ENCODE measurements around the gene PIRT. TPM values are rescaled to one million over a fixed set of nuclear protein-coding genes. Genes with fewer than 3 reads are reported as not detected.

PIRT gene
- total RNA-seq, 1 donor from 2014 or later = not detected

- Mint-ChIP-seq H3K36me3 (ENCODE audit: low read depth) (no peaks in the 10 kb centered on the region), H3K27me3 (ENCODE audit: low read depth) (peaks cover 2% of the 10 kb centered on the region), H3K4me1 (ENCODE audit: low read depth) (no peaks in the 10 kb centered on the region), H3K9me3 (ENCODE audit: low read depth) (no peaks in the 10 kb centered on the region), H3K4me3 (ENCODE audit: unreplicated experiment) (no peak overlapping the region), H3K27ac (ENCODE audit: unreplicated experiment) (no peak overlapping the region)
- DNase-seq (ENCODE audit: low spot score) = no peak
- TF ChIP-seq CTCF (IDR thresholded peaks at IDR 0.05) = no peak
Observed at GRCh38 chr17:10836966-10837590, 809 bp downstream of the PIRT start.

- Mint-ChIP-seq H3K4me3 (ENCODE audit: unreplicated experiment) (no peak overlapping the region), H3K4me1 (ENCODE audit: low read depth) (no peaks in the 10 kb centered on the region)
- DNase-seq (ENCODE audit: low spot score) = no peak
Observed at GRCh38 chr17:10836145-10836544, 1.7 kb downstream of the PIRT start.

GRCh38 chr17:10831696-10832095, 6.2 kb downstream of the PIRT start:
- Mint-ChIP-seq H3K36me3 (ENCODE audit: low read depth) (no peaks in the 10 kb centered on the region), H3K27me3 (ENCODE audit: low read depth) (peaks cover 2% of the 10 kb centered on the region), H3K9me3 (ENCODE audit: low read depth) (no peaks in the 10 kb centered on the region), H3K4me1 (ENCODE audit: low read depth) (no peaks in the 10 kb centered on the region), H3K27ac (ENCODE audit: unreplicated experiment) (no peak overlapping the region), H3K4me3 (ENCODE audit: unreplicated experiment) (no peak overlapping the region)
- DNase-seq (ENCODE audit: low spot score) = no peak
- TF ChIP-seq CTCF (IDR thresholded peaks at IDR 0.05) = no peak

More at GRCh38 chr17:10836145-10836544, 1.7 kb downstream of the PIRT start:
- Mint-ChIP-seq H3K27ac (ENCODE audit: unreplicated experiment) (no peak overlapping the region), H3K36me3 (ENCODE audit: low read depth) (no peaks in the 10 kb centered on the region), H3K9me3 (ENCODE audit: low read depth) (no peaks in the 10 kb centered on the region), H3K27me3 (ENCODE audit: low read depth) (no peaks in the 10 kb centered on the region)
- TF ChIP-seq CTCF (IDR thresholded peaks at IDR 0.05) = no peak

GRCh38 chr17:10827898-10828552, 9.9 kb downstream of the PIRT start:
- TF ChIP-seq CTCF (IDR thresholded peaks at IDR 0.05) = no peak
- Mint-ChIP-seq H3K27me3 (ENCODE audit: low read depth) (peaks cover 2% of the 10 kb centered on the region), H3K4me3 (ENCODE audit: unreplicated experiment) (no peak overlapping the region), H3K9me3 (ENCODE audit: low read depth) (peaks cover 5% of the 10 kb centered on the region), H3K4me1 (ENCODE audit: low read depth) (no peaks in the 10 kb centered on the region), H3K36me3 (ENCODE audit: low read depth) (no peaks in the 10 kb centered on the region), H3K27ac (ENCODE audit: unreplicated experiment) (no peak overlapping the region)
- DNase-seq (ENCODE audit: low spot score) = no peak

GRCh38 chr17:10824874-10825273, 13.0 kb downstream of the PIRT start:
- no peak for DNase-seq (ENCODE audit: low spot score)
- no peaks in the 10 kb centered on the region for H3K4me1 Mint-ChIP-seq (ENCODE audit: low read depth)
- H3K4me3 Mint-ChIP-seq (ENCODE audit: unreplicated experiment) = no peak overlapping the region
- TF ChIP-seq CTCF (IDR thresholded peaks at IDR 0.05) = no peak
- no peaks in the 10 kb centered on the region for H3K36me3 Mint-ChIP-seq (ENCODE audit: low read depth)
- peaks cover 2% of the 10 kb centered on the region for H3K27me3 Mint-ChIP-seq (ENCODE audit: low read depth)
- no peak overlapping the region for H3K27ac Mint-ChIP-seq (ENCODE audit: unreplicated experiment)
- H3K9me3 Mint-ChIP-seq (ENCODE audit: low read depth) = peaks cover 5% of the 10 kb centered on the region

Measured in chondrocyte (in vitro differentiated cells).